SK-N-SH treated with all-trans-retinoic acid at 6 μM for 48 hours (cell line): Measurements from ENCODE around the gene COL25A1.

Source experiments
- ATAC-seq: fragments of 200-7000 bp; cut with Tn5 transposase; 3 replicates; pipeline ENCODE4 v1.9.1; 2020; ENCODE audit warnings: mild to moderate bottlenecking, moderate library complexity
- ARNTL ChIP-seq: fragments of 450-650 bp; formaldehyde crosslinking; IDR thresholded peaks from 2 replicates; pipeline ENCODE4 v1.5.0; 2020; ENCODE audit warnings: low read depth, mild to moderate bottlenecking, moderate library complexity, borderline replicate concordance
- BACH2 ChIP-seq: fragments of 250-450 bp; sonication (Bioruptor Pico); IDR thresholded peaks from 2 replicates; pipeline ENCODE4 v1.9.0; 2021; ENCODE audit warnings: mild to moderate bottlenecking, borderline replicate concordance
- CSDC2 ChIP-seq: fragments of 250-450 bp; sonication (Bioruptor Pico); IDR thresholded peaks from 2 replicates; pipeline ENCODE4 v1.5.0; 2020; ENCODE audit warnings: mild to moderate bottlenecking, moderate library complexity
- ESRRG ChIP-seq: fragments of 250-450 bp; sonication (Bioruptor Pico); IDR thresholded peaks from 2 replicates; pipeline ENCODE4 v1.6.1; 2021; ENCODE audit warnings: mild to moderate bottlenecking
- GLIS3 ChIP-seq: fragments of 250-450 bp; sonication (Bioruptor Pico); IDR thresholded peaks from 2 replicates; pipeline ENCODE4 v1.5.0; 2020; ENCODE audit warnings: mild to moderate bottlenecking, moderate library complexity
- ISL1 ChIP-seq: fragments of 250-450 bp; sonication (Bioruptor Pico); IDR thresholded peaks from 2 replicates; pipeline ENCODE4 v2.1.2; 2022; ENCODE audit warnings: mild to moderate bottlenecking, moderate library complexity
- OSR1 ChIP-seq: fragments of 250-450 bp; sonication (Bioruptor Pico); IDR thresholded peaks from 2 replicates; pipeline ENCODE4 v1.8.0; 2022; ENCODE audit warnings: moderate library complexity, mild to moderate bottlenecking, inconsistent platforms
- PPARA ChIP-seq: fragments of 250-450 bp; sonication (Bioruptor Pico); IDR thresholded peaks from 2 replicates; pipeline ENCODE4 v1.5.0; 2020; ENCODE audit warnings: mild to moderate bottlenecking, borderline replicate concordance
- RARB ChIP-seq: fragments of 250-450 bp; sonication (Bioruptor Pico); IDR thresholded peaks from 2 replicates; pipeline ENCODE4 v1.8.0; 2021; ENCODE audit warnings: mild to moderate bottlenecking, moderate library complexity
- SNAI2 ChIP-seq: fragments of 250-450 bp; sonication (Bioruptor Pico); IDR thresholded peaks from 2 replicates; pipeline ENCODE4 v1.5.0; 2020; ENCODE audit warnings: mild to moderate bottlenecking, moderate library complexity
- TCF4 ChIP-seq: fragments of 250-450 bp; sonication (Bioruptor Pico); IDR thresholded peaks from 2 replicates; pipeline ENCODE4 v1.8.0; 2021; ENCODE audit warnings: mild to moderate bottlenecking, moderate library complexity, borderline replicate concordance
- TOX ChIP-seq: fragments of 250-450 bp; sonication (Bioruptor Pico); IDR thresholded peaks from 2 replicates; pipeline ENCODE4 v1.8.0; 2021; ENCODE audit warnings: mild to moderate bottlenecking, moderate library complexity, borderline replicate concordance
- ZC3H10 ChIP-seq: fragments of 250-450 bp; sonication (Bioruptor Pico); IDR thresholded peaks from 2 replicates; pipeline ENCODE4 v1.5.1; 2021; ENCODE audit warnings: mild to moderate bottlenecking, moderate library complexity
- ZFP30 ChIP-seq: fragments of 450-650 bp; formaldehyde crosslinking; IDR thresholded peaks from 2 replicates; pipeline ENCODE4 v1.5.0; 2022; ENCODE audit warnings: mild to moderate bottlenecking, moderate library complexity
- ZNF565 ChIP-seq: fragments of 450-650 bp; formaldehyde crosslinking; conservative IDR thresholded peaks from 2 replicates; pipeline ENCODE4 v1.5.0; 2020; ENCODE audit warnings: low read depth, mild to moderate bottlenecking, moderate library complexity
- ZNF70 ChIP-seq: fragments of 450-650 bp; formaldehyde crosslinking; IDR thresholded peaks from 2 replicates; pipeline ENCODE4 v1.5.0; 2020; ENCODE audit warnings: mild to moderate bottlenecking, moderate library complexity
- ZNF8 ChIP-seq: fragments of 450-650 bp; formaldehyde crosslinking; IDR thresholded peaks from 2 replicates; pipeline ENCODE4 v1.5.0; 2020; ENCODE audit warnings: mild to moderate bottlenecking, moderate library complexity
- TF ChIP-seq, protein P1 (sequence below): fragments of 250-450 bp; sonication (Bioruptor Pico); IDR thresholded peaks from 2 replicates; pipeline ENCODE4 v1.5.0; 2020; ENCODE audit warnings: mild to moderate bottlenecking, moderate library complexity
- TF ChIP-seq, protein P2 (sequence below): fragments of 250-450 bp; sonication (Bioruptor Pico); IDR thresholded peaks from 2 replicates; pipeline ENCODE4 v1.5.1; 2020; ENCODE audit warnings: low read depth, mild to moderate bottlenecking, moderate library complexity
- TF ChIP-seq, protein P3 (sequence below): fragments of 250-450 bp; sonication (Bioruptor Pico); IDR thresholded peaks from 2 replicates; pipeline ENCODE4 v1.8.0; 2021; ENCODE audit warnings: low read depth, mild to moderate bottlenecking, moderate library complexity, borderline replicate concordance
- TF ChIP-seq, protein P4 (sequence below): fragments of 250-450 bp; sonication (Bioruptor Pico); IDR thresholded peaks from 2 replicates; pipeline ENCODE4 v1.5.1; 2021; ENCODE audit warnings: mild to moderate bottlenecking, moderate library complexity

The COL25A1 gene

DNA sequence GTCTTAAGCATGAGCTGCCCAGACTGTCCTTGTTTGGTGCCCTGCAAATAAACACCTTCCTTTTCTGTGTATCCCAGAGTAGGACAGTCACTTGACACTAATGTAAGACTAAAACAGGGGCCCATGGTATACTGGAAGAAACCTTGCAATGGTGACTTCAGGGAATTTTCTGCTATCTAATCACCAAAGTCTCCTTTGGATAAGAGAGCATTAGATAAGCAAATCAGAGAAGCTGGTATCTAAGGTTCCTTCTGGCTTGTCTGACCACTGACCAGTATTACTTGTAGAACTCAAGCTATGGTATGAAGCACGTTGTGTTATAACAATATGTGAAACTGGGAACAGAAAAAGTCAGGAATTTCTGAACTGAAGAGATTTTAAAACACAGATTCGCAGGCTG lies 173.9 kb downstream of the COL25A1 start:
- no peak for ATAC-seq
- no peak for TF ChIP-seq ZNF565 (CRISPR knock-in tag)
- no peak for TF ChIP-seq ZFP30 (CRISPR knock-in tag)
- TF ChIP-seq BACH2 (CRISPR knock-in tag): no peak
- TF ChIP-seq, protein P1, sequence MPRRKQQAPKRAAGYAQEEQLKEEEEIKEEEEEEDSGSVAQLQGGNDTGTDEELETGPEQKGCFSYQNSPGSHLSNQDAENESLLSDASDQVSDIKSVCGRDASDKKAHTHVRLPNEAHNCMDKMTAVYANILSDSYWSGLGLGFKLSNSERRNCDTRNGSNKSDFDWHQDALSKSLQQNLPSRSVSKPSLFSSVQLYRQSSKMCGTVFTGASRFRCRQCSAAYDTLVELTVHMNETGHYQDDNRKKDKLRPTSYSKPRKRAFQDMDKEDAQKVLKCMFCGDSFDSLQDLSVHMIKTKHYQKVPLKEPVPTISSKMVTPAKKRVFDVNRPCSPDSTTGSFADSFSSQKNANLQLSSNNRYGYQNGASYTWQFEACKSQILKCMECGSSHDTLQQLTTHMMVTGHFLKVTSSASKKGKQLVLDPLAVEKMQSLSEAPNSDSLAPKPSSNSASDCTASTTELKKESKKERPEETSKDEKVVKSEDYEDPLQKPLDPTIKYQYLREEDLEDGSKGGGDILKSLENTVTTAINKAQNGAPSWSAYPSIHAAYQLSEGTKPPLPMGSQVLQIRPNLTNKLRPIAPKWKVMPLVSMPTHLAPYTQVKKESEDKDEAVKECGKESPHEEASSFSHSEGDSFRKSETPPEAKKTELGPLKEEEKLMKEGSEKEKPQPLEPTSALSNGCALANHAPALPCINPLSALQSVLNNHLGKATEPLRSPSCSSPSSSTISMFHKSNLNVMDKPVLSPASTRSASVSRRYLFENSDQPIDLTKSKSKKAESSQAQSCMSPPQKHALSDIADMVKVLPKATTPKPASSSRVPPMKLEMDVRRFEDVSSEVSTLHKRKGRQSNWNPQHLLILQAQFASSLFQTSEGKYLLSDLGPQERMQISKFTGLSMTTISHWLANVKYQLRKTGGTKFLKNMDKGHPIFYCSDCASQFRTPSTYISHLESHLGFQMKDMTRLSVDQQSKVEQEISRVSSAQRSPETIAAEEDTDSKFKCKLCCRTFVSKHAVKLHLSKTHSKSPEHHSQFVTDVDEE (CRISPR knock-in tag): no peak
- no peak for TF ChIP-seq ARNTL (CRISPR knock-in tag)
- TF ChIP-seq, protein P2, sequence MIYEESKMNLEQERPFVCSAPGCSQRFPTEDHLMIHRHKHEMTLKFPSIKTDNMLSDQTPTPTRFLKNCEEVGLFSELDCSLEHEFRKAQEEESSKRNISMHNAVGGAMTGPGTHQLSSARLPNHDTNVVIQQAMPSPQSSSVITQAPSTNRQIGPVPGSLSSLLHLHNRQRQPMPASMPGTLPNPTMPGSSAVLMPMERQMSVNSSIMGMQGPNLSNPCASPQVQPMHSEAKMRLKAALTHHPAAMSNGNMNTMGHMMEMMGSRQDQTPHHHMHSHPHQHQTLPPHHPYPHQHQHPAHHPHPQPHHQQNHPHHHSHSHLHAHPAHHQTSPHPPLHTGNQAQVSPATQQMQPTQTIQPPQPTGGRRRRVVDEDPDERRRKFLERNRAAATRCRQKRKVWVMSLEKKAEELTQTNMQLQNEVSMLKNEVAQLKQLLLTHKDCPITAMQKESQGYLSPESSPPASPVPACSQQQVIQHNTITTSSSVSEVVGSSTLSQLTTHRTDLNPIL (CRISPR knock-in tag): no peak
- no peak for TF ChIP-seq ZNF70 (CRISPR knock-in tag)
- no peak for TF ChIP-seq ISL1
- TF ChIP-seq ZNF8 (CRISPR knock-in tag): no peak
- no peak for TF ChIP-seq TOX
- no peak for TF ChIP-seq PPARA (CRISPR knock-in tag)
- TF ChIP-seq SNAI2 (CRISPR knock-in tag): no peak
- TF ChIP-seq, all 23 proteins: peak for 0

DNA sequence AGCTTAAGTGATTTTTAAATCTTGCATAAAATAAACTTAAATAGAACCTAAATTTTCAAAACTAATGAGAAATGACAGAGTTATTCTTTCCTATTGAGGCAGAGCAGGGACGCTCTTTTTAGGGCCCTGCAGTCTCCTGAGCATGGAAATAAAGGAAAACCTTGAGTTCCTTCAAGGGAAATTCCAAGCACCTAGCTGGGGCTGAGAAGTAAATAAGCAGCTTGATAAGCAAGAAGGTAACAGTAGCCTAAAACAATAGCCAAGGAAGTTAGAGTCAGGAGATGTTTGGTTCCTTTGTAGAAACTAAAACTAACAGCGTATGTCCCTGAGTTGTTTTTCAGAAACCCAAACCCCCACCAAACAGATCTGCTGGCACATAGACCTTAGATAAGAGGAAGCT lies 174.6 kb downstream of the COL25A1 start:
- TF ChIP-seq TOX (no peak), ZC3H10 (CRISPR knock-in tag) (no peak), ZNF70 (CRISPR knock-in tag) (no peak), ESRRG (CRISPR knock-in tag) (no peak), TCF4 (CRISPR knock-in tag) (no peak), RARB (CRISPR knock-in tag) (no peak), CSDC2 (CRISPR knock-in tag) (no peak), ISL1 (no peak), GLIS3 (CRISPR knock-in tag) (no peak), ARNTL (CRISPR knock-in tag) (no peak), SNAI2 (CRISPR knock-in tag) (no peak), BACH2 (CRISPR knock-in tag) (no peak), OSR1 (no peak)
- TF ChIP-seq, protein P2 (CRISPR knock-in tag): no peak
- TF ChIP-seq, protein P3, sequence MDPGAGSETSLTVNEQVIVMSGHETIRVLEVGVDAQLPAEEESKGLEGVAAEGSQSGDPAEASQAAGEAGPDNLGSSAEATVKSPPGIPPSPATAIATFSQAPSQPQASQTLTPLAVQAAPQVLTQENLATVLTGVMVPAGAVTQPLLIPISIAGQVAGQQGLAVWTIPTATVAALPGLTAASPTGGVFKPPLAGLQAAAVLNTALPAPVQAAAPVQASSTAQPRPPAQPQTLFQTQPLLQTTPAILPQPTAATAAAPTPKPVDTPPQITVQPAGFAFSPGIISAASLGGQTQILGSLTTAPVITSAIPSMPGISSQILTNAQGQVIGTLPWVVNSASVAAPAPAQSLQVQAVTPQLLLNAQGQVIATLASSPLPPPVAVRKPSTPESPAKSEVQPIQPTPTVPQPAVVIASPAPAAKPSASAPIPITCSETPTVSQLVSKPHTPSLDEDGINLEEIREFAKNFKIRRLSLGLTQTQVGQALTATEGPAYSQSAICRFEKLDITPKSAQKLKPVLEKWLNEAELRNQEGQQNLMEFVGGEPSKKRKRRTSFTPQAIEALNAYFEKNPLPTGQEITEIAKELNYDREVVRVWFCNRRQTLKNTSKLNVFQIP (CRISPR knock-in tag): no peak
- TF ChIP-seq, protein P1 (CRISPR knock-in tag): no peak
- TF ChIP-seq, protein P4, sequence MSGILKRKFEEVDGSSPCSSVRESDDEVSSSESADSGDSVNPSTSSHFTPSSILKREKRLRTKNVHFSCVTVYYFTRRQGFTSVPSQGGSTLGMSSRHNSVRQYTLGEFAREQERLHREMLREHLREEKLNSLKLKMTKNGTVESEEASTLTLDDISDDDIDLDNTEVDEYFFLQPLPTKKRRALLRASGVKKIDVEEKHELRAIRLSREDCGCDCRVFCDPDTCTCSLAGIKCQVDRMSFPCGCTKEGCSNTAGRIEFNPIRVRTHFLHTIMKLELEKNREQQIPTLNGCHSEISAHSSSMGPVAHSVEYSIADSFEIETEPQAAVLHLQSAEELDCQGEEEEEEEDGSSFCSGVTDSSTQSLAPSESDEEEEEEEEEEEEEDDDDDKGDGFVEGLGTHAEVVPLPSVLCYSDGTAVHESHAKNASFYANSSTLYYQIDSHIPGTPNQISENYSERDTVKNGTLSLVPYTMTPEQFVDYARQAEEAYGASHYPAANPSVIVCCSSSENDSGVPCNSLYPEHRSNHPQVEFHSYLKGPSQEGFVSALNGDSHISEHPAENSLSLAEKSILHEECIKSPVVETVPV (CRISPR knock-in tag): no peak
- no peak for ATAC-seq
